SKM-1 (cell line): Measurements from ENCODE around the gene THAP9.
"Not testable (repeated sequence)": the region's sequence is repeated elsewhere in the genome, so short reads cannot be mapped to it uniquely, and the experiment has no call there.

ENCODE experiments used
- DNase-seq: peaks from one replicate; lab custom pipeline; 2025; ENCODE audit not compliant: unreplicated experiment; lab: John Stamatoyannopoulos, UW

Gene THAP9

DNA sequence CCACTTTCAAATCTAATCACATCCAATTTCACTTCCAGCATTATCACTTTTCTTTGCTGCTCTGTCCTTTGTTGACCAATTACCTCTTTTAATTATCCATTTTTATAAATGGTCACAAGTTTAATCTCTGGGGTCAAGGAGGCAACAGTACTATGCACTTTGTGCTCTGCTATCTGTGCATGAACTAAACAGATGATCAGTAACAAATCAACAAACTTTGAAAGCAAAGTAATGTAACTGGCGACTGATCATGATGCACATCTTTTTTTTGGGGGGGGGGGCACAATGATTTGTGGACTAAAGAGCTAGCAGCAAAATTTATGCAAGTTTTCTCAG, 8.1 kb upstream of the THAP9 start:
- no peak for DNase-seq

DNA sequence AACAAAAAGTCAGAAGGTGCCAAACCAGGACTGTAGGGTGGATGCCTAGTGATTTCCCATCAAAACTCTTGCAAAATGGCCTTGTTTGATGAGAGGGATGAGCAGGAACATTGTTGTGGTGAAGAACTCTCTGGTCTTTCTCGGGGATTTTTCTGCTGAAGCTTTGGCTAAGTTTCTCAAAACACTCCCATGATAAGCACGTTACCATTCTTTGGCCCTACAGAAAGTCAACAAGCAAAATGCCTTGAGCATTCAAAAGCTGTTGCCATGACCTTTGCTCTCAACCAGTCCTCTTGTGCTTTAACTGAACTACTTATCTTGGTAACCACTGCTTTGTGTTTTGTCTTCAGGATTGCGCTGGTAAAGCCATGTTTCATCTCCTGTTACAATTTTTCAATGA, 6.6 kb upstream of the THAP9 start:
- no peak for DNase-seq

DNA sequence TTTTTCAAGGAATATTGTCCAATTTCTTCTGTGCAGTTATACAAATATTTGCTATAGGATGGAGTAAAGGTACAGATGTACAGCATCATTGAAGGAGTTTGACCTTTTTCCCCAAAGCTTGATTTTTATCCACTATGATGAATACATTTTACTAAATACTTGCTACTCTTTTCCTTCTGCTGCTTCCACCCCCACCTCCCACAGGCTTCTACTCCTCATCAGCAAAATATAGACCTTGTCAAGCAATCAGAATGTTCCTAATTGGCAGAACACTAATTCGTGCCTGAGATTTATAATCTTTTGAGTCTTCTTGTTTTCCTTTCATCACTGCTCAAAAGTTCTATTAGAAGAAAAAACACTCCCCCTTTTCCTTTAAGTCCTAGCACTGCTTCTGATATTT, 3.8 kb upstream of the THAP9 start:
- no peak for DNase-seq

DNA sequence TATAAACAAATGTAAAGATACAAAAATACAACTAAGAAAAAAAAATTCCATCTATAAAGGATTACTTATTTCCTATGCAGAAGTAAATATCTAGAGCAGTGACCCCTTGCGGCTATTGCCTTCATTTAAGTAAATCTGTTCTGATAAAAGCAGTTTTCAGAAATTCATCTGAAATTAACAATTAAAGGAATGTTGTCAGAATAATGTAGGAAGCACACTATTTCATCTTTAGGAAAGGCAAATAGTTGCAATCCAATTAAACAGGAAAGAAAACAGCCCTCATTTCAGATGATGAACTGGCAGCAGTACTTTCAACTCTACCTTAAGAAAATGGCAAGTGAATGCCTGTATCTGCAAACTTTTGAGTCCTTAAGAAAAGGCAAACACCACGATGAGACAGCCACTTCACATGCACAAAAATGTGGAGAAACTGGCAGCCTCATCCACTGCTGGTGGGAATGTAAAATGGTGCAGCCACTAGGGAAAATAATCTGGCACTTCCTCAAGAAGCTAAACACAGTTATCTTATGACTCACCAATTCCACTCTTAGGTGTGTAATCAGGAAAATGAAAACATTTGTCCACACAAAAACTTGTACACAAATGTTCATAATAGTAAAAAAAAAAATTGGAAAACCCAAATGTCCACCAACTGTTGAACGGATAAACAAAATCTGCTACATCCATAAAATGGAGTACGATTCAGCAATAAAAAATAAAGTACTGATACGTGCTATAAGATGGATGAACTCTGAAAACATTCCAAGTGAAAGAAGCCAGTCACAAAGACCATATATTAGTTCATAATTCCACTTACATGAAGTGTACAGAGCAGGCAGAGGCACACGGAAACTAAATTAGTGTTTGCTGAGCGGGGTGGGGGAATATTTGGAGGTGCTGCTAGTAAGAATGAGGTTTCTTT, 2.0 kb upstream of the THAP9 start:
- no peak for DNase-seq

DNA sequence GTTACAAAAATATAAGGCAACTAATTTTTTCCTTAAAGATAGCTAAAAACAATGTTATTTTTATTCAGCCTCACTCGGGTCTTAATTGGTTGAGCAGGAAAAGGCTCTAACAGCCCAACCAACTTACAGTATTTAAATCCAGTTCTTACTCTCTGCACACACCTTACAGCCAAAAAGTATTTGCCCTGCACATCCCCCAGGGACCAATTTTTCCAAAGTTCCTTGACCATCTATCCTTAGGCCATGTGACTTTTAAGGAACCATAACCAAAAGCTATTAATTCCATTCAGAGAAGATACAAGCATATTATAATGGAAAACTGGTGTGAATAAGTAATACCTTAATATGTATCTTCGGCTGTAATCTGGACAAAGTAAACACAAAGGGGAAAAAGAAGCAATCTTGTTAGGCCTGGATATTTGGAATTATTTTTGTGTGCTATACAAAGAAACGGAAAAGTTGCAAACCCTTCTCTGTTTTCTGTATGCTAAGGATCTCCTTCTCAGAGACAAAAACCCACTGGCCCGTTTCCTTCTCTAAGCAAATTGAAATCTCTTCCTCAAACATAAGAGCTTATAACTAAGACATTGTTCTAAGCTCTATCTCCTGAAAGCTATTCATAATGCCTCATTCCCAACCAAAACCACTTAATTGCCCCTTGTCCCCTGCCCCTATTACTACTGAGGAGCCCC, 1.0 kb upstream of the THAP9 start:
- DNase-seq, result no peak

DNA sequence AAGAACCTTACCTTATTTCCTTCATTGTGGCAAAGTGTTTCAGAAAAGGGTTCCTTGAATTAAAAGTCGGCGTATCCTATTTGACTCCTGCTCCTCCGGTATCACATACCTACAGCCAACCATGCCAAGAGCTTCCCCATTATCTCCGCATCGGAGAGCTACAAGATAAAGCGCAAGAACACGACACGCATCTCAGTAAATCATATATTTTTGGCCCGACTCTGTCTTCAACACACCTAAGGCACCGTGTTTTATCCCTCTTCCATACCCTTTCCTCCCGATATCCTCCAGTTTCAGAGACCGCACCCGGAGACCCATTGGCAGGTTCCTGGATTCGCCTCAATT, 497 bp upstream of the THAP9 start:
- peak; percentile 86 for DNase-seq

DNA sequence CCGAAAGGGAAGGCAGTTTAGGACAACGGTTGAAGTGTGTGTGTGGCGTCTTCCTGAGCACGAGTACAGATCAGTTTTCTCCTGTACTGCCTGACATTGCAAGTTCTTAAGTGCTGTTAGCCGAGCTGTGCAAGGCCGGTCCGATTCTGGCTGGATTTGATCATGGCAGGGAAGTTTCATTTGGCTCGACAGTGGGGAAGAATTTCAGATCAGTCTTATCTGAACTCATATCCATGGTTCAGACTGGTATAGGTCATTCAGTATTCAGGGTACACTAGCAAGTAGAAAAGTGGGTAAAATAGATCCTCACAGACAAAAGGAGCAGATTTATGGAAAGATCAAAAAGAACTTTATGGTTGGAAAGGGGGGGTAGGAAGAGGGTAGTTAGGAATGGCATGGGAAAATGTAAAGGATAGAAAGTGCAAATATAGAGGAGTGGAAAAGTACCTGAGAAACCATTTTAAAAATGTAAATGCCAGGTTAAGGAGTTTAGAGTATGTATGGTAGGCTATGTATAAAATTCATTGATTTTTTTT, 716 bp downstream of the THAP9 start:
- DNase-seq, result no peak

DNA sequence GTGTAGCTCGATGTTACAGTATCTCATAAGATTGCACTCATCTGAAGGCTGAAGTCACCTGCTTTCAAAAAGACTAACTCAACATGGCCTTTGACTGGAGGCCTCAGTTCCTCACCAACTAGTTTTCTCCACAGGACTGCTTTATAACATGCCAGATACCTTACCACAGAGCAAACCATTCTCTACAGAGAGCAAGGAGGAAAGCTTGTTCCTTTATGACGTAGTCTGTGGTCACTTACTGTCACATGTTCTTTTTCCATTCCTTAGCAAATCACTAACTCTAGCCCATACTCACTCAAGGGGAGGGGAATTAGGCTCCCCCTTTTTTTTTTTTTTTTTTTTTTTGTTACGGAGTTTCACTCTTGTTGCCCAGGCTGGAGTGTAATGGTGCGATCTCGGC, 3.2 kb downstream of the THAP9 start:
- no peak for DNase-seq

DNA sequence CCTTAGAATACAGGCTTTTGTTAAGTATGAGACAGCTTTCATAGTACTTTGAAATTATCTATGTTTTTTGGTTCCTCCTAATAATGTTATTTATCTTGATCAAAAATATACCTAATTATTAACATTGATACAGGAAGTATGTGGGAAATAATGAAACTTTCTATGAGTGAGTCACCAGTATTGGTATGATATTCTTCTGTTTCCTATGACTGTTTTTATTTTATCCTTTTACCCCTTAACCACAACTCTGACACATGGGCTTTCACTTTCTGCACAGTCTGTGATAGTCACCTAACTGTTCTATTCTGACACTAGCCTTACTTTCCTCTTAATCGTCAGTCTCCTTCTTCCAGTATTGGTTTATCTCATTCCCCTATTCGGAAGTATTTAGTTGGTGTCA, 4.7 kb downstream of the THAP9 start:
- no peak for DNase-seq

DNA sequence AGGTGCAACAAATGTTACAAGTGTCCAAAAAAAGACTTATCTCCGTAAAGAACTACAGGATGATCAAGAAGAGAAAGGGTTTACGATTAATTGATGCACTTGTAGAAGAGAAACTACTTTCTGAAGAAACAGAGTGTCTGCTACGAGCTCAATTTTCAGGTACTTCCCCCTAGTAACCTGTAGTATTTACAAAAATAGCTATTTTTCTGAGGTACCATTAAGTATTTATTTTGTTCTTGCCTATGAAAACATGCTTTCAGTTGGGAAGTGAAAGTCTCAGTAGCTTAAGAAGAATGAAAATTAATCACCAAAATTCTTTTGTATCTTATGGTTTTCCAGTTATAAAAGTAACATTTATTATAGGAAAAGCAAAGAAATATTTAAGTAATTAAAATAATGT, 5.9 kb downstream of the THAP9 start:
- DNase-seq, result no peak

DNA sequence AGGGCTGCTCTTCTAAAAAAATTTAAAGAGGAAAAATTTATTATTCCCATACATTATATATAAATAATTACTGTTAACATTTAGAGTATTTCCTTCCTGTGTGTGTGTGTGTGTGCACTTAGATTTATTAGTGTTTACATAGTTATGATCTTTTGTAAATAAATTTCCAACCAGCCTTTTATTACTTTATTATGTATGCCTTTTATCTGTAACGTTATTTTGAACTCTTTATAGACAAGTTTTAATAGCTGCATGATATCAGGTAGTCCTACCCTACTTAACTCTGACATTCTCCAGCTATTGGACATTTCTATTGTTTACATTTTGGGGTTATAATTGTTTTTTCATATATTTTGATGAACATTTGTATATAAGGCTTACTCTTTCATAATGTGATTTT, 8.8 kb downstream of the THAP9 start:
- no peak for DNase-seq

DNA sequence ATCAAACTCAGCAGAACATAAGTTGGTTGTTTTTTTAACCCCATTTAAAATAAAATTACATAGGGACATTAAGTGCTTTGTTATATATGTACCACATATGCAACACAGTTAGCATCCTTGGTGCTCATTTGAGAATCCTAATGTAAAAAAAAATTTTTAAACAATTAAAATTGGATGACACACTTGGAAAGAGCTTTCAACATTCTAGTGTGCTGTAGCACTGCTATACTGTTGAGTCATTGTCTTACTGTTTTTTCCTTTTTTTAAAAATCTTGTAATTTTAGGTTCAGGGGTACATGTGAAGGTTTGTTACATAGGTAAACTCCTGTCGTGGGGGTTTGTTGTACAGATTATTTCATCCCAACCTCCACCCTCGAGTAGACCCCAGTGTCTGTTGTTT, 12.8 kb downstream of the THAP9 start:
- no peak for DNase-seq

DNA sequence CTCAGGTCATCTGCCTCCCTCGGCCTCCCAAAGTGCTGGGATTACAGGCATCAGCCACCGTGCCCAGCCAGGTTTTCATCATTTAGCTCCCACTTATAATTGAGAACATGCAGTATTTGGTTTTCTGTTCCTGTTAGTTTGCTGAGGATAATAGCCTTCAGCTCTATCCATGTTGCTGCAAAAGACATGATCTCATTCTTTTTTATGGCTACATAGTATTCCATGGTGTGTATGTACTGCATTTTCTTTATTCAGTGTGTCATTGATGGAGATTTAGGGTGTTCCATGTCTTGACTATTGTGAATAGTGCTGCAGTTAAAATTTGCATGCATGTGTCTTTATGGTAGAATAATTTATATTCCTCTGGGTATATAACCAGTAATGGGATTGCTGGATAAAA, 13.4 kb downstream of the THAP9 start:
- DNase-seq, result not testable (repeated sequence)

DNA sequence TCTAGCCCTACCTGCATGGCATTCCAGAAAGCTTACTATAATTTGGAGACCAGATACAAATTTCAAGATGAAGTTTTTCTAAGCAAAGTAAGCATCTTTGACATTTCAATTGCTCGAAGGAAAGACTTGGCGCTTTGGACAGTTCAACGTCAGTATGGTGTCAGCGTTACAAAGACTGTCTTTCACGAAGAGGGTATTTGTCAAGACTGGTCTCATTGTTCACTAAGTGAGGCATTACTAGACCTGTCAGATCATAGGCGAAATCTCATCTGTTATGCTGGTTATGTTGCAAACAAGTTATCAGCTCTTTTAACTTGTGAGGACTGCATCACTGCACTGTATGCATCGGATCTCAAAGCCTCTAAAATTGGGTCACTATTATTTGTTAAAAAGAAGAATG, 17.6 kb downstream of the THAP9 start:
- DNase-seq, result no peak

DNA sequence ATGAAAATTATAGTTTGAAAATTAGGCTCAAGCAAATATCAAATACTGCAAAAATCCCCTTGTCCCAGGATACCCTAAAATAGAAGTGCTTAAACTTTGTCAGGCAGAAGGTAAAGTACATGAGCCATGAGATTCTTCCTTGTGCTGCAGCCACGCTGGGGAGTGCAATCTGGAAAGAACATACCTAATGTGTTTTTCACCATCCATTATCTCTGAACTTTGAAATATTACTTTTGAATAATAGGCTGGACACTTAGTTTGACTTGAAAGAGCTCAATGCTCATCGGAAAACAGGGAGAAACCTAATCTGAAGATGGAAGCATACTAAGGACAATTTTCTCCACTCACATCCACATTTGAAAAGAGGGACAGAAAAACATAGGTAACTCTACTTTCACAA, 18.9 kb downstream of the THAP9 start:
- DNase-seq, result no peak

DNA sequence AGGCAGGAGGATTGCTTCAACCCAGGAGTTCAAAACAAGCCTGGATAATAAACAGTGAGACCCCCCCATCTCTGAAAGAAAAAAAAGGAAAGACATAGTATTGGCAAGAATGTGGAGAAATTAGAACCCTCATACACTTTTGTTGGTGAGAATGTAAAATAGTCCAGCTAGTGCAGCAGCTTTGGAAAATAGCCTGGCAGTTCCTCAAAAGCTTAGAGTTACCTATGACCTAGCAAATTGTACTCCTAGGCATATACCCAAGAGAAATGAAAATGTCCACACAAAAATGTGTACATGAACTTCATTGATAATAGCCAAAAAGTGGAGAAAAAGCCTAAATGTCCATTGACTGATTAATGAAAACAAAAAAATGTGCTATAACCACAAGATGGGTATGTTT, 21.3 kb downstream of the THAP9 start:
- DNase-seq, result no peak

DNA sequence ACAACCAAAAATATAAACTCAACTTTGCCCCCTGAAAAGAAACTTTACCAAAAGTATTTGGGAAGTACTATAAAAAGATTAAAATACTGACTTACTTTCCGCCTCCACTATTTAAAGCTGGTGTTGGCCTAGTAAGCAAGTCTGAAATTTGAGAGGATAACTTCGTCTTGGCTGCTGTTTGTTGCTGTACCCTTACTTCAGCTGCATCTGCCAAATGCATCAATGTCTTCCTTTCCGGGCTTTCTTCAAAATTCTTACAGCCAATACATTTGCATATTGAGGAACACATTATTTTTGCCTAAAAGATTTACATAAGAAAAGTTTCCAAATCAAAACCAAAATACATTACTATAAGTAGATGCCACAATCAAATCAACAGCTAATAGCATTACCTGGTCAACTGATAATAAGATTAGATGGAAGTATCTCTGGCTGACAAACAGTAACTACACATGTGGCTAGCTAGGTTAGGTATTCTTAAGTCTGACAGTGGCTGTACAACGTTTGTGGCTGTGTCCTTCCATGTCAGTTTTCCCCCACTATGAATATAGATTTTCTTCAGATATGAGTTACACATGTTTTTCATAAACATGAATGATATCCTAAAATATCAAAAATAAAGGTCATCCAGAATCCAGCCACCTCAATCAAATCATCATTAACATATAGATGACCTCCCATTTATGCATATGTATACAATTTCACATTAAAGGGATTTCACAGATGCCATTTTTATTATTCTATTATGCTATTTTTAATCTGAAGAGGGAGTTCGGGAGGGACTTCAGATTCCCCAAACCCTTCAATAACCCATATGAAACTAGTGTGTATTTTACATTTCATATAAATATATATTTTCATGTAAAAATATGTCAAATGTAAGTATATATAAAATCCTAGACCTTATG, 30.6 kb downstream of the THAP9 start:
- DNase-seq, result no peak

DNA sequence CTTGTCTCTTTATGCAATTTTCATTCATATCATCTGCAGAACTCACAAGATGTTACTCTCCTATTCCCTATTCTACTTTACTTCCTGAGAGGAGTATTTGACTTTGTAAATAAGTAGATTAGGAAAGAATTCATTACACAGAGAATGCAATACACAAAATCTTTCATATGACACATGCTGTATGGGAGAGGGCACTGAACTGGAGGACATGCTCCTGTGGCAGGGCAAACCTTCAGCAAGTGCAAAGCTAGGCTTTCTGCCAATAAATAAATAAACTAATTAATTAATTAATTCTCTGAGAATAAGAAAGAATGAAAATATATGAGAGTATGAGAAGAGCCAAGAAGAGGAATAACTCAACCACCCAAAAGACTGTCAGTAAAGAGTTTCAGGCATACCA, 33.9 kb downstream of the THAP9 start:
- DNase-seq, result no peak

DNA sequence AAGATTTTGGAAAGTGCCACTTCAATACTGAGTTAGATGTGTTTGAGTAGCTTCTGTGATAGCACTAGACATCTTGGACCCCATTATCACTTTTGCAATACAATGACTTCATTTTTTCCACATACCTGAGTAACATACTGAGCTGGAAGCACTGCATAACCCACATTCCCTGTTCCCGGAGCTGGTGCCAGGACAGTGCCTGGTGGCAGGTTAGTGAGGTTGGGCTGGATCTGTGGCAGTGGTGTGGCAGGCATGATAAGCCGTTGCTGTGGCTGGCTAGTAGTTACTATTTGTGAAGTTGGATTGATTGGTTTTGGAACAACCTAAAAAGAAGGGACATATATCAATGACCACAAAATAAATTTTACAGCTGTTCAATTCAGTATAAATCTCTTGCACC, 38.9 kb downstream of the THAP9 start:
- no peak for DNase-seq

DNA sequence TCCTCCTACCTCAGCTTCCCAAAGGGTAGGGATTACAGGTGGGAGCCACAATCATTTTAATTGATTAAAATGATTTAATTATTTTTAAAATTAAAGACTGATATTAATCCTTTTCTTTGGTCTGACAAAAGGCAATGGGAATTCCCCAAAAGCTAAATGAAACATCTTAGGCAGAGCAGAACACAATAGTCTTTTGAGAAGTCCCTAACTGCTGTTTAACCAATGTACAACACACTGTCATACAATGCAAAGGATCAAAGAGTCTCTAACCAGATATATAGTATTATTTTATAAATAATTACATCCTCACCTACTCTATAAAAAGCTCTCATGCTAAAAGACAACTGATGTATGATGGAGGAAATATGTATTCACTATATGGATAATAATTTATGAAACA, 47.0 kb downstream of the THAP9 start:
- DNase-seq, result no peak

DNA sequence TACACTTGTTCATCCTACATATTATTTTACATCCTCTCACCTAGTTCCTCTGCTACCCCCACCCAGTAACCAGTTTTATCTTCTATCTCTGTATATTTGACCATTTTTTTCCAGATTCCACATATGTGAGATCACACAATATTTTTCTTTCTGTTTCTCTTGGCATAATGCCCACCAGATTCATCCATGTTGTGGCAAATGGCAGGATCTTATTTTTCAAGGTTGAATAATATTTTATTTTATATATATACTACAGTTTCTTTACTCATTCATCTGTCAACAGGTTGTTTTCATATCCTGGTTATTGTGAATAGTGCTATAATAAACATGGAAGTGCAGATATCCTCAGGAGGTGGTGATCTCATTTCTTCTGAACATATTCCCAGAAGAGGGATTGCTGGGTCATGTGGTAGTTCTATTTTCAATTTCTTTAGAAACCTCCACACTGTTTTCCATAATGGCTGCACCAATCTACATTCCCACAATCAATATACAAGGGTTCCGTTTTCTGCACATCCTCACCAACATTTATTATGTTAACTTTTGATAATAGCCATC, 48.2 kb downstream of the THAP9 start:
- no peak for DNase-seq
